Measurements from ENCODE around the gene ARSA. TPM values are rescaled to one million over a fixed set of nuclear protein-coding genes. Genes with fewer than 3 reads are reported as not detected.

The ARSA gene
- total RNA-seq, 4 donors from 2014 or later = 19.9 to 56.1 (median 32.4) TPM

DNA sequence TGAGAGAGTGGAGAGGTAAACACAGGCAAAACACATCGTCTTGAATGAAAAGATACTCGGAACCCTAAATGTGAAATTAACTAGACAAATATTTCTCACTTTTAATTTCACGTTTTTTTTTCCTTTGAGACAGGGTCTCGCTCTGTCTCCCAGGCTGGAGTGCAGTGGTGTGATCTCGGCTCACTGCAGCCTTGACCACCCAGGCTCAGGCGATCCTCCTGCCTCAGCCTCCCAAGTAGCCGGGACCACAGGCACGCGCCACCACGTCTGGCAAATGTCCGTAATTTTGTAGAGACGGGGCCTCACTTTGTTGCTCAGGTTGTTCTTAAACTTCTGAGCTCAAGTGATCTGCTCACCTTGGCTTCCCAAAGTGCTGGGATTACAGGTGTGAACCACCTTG lies 37.3 kb upstream of the ARSA start:
- TF ChIP-seq, protein P1, sequence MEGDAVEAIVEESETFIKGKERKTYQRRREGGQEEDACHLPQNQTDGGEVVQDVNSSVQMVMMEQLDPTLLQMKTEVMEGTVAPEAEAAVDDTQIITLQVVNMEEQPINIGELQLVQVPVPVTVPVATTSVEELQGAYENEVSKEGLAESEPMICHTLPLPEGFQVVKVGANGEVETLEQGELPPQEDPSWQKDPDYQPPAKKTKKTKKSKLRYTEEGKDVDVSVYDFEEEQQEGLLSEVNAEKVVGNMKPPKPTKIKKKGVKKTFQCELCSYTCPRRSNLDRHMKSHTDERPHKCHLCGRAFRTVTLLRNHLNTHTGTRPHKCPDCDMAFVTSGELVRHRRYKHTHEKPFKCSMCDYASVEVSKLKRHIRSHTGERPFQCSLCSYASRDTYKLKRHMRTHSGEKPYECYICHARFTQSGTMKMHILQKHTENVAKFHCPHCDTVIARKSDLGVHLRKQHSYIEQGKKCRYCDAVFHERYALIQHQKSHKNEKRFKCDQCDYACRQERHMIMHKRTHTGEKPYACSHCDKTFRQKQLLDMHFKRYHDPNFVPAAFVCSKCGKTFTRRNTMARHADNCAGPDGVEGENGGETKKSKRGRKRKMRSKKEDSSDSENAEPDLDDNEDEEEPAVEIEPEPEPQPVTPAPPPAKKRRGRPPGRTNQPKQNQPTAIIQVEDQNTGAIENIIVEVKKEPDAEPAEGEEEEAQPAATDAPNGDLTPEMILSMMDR (IDR thresholded peaks at IDR 0.05; ENCODE audit: low read depth) = no peak

DNA sequence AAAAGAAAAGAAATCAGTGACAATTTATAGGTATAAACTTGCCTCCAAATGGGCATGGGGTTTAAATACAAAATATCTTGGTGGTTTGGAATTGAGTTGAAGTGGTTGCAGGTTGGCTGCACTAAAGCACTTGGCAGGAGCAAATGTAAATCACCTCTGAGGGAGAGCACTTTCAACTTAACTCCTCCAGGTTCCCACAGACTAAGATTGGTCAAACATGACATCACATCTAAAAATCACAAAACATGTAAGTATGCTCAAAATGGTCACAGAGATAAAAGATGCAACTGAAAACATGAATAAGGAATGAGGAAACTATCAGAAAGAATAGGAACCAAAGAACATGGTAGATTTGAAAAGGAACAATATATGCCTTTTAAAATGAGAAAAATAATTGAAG lies 32.4 kb upstream of the ARSA start:
- TF ChIP-seq, protein P1 (IDR thresholded peaks at IDR 0.05; ENCODE audit: low read depth) = no peak

DNA sequence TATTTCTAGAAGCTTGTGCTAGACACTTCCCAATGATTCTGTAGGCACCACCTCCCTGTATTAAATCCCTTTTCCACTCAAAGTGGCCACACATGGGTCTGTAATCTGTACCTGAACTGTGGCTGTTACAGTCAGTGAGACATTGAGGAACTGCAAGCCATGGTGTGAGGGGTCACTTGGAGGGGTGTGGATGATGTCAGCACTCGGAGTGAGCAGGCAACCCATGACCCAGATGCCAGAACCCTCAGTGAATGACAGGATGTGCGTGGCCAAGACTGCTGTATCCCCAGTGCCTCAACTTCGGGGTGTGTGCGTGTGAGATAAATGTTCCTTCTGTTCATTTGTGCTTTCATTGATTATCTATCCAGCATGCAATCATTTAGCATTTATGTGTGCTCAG lies 30.0 kb upstream of the ARSA start:
- TF ChIP-seq, protein P1 (IDR thresholded peaks at IDR 0.05; ENCODE audit: low read depth) = no peak

DNA sequence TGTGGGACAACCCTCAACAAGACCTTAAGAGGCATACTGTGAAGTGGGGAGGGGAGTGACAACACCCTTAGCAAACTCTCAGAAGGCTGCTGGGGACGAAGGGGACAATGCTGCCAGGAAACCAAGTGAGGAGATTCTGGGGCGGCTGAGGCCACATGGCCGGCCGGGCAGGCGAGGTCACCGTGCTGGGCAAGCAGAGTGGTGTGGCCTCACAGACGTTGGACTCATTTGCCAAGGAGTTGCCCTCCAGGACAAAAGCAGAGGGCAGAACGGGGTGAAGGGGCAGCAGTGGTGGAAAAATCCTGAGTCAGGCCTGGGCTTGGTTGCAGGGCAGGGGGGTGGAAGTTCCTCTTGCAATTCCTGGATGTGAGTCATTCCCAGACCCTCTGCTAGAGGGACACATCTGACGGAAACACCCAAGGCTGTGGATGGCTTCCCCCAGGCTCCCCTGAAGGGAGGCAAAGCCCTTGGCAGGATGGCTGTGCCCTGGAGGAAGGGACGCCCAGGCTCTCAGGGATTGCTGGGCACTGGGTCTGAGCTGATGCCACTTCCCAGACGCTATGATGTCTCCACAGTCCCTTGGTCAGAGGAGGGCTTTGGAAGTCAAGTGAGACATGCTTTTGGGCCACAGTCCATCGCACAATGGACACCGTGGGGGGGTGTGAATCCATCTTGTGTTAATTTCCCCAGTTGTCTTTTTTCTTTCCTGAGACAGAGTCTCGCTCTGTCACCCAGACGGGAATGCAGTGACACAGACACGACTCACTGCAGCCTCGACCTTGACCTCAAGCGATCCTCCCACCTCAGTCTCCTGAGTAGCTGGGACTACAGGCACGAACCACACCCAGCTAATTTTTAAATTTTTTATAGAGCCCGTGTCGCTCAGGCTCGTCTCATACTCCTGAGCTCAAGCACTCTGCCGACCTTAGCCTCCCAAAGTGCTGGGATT lies 28.4 kb upstream of the ARSA start:
- TF ChIP-seq, protein P1 (IDR thresholded peaks at IDR 0.05; ENCODE audit: low read depth) = no peak

DNA sequence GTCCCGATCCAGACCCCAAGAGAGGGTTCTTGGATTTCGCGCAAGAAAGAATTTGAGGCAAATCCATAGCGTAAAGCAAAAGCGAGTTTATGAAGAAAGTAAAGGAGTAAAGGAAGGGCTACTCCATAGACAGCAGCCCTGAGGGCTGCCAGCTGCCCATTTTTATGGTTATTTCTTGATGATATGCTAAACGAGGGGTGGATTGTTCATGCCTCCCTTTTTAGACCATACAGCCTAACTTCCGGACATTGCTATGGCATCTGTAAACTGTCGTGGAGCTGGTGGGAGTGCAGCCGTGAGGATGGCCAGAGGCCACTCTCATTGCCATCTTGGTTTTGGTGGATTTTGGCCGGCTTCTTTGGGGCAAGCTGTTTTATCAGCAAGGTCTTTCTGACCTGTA lies 25.3 kb upstream of the ARSA start:
- TF ChIP-seq, protein P1 (IDR thresholded peaks at IDR 0.05; ENCODE audit: low read depth) = no peak

DNA sequence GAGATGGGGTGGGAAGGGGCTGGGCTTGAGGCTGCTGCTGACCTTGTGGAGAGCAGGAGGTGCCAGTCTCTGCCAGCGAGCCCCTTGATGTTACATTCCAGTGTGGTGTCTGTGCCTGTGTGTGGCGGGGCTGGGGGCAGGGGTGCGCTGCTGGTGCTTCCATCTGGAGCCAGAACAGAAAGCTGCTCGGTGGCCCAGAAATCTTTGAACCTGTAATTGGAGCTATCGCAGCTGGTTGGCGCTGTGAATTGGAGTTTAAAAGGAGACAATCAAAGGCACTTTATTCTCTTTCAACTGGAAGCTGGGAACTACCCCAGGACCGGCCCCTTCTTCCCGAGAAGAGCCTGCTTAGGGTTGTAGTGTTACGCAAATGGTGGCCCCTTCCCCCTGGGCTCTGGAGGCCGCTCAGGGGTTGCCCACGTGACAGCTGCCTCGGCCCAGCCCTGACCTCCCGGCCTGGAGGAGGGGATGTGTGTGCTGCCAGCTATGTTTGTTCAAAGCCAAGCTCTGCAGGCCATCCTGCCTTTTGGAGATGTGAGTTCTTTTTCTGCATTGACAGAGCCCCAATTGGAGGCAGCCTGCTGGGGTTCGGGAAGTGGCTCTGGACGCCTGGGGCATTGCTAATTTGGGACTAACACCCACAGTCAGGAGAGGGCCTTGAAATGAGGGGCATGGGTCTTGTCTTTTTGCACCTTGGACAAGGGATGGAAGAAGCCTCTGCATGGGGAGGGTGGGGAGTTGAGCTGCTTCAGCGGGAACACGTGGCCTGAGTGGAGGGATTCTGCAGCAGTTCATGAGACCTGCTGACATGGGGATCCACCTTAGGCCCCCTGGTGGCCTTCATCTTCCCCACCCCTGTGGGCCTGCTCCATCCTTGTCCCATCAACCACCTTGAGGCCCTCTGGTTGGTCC lies 14.0 kb upstream of the ARSA start:
- TF ChIP-seq, protein P1 (IDR thresholded peaks at IDR 0.05; ENCODE audit: low read depth) = no peak

Measured in subcutaneous adipose tissue (tissue), 4 donors.